T-cell (primary cell): ENCODE results near the gene PIGA. TPM values are rescaled to one million over a fixed set of nuclear protein-coding genes. Genes with fewer than 3 reads are reported as not detected.

Experiments used
- ATAC-seq, 4 experiments: fragments of 200-7000 bp in 3 of 4; fragments of 150-1000 bp in 1 of 4; cut with Tn5 transposase; replicated peaks in 1 of 4; 1 replicate in 3 of 4; 2 replicates in 1 of 4; pipeline ENCODE4 v1.10.0; 2021; ENCODE audit warnings: moderate library complexity in 3 of 4, mild to moderate bottlenecking in 2 of 4, moderate number of reproducible peaks in 1 of 4
- CTCF ChIA-PET, 2 donors: fragments of 300-600 bp; sonication (Branson Sonifier 250); formaldehyde crosslinking; loops; one replicate each; lab custom pipeline; 2022; ENCODE audit warnings: antibody characterized with exemption in 2 of 2; lab: Charles Lee
- POLR2A ChIA-PET, 2 donors: fragments of 300-600 bp; sonication (Branson Sonifier 250); formaldehyde crosslinking; loops; one replicate each; lab custom pipeline; 2022; ENCODE audit warnings: antibody characterized with exemption in 2 of 2; lab: Charles Lee
- DNase-seq, 35 experiments: peaks; one replicate each; pipeline versions ENCODE4 v3.0.0 to v3.0.0-alpha.2; 2013 to 2023
- H3K27ac ChIP-seq: one replicate; pipeline ENCODE4 v1.5.1; 2013; ENCODE audit warnings: low read length
- H3K27me3 ChIP-seq, 2 experiments: replicated peaks in 1 of 2; 1 replicate in 1 of 2; 2 replicates in 1 of 2; pipeline versions ENCODE4 v1.6.1 to v1.7.0; 2013; ENCODE audit warnings: low read length in 1 of 2, mixed read lengths in 1 of 2; ENCODE audit not compliant: control insufficient read depth in 2 of 2, insufficient read depth in 2 of 2; ENCODE audit errors: extremely low read depth in 1 of 2
- H3K36me3 ChIP-seq, 2 donors: 1 replicate in 1 of 2; 2 replicates in 1 of 2; pipeline versions ENCODE4 v1.6.1 to v1.7.0; 2013; ENCODE audit warnings: low read length in 1 of 2; ENCODE audit not compliant: control insufficient read depth in 2 of 2, insufficient read depth in 1 of 2; ENCODE audit errors: extremely low read depth in 1 of 2
- H3K4me1 ChIP-seq, 2 experiments: 1 replicate in 1 of 2; 2 replicates in 1 of 2; pipeline versions ENCODE4 v1.6.1 to v1.7.0; 2013; ENCODE audit warnings: low read length in 2 of 2, mixed read lengths in 1 of 2; ENCODE audit not compliant: insufficient read depth in 2 of 2, control insufficient read depth in 1 of 2; ENCODE audit errors: extremely low read depth in 1 of 2
- H3K4me3 ChIP-seq, 2 donors: 1 replicate in 1 of 2; 2 replicates in 1 of 2; pipeline versions ENCODE4 v1.5.1 to v1.7.0; 2013; ENCODE audit warnings: mild to moderate bottlenecking in 2 of 2, low read length in 1 of 2, moderate library complexity in 1 of 2; ENCODE audit not compliant: control insufficient read depth in 1 of 2; ENCODE audit errors: extremely low read depth in 1 of 2
- H3K9me3 ChIP-seq: 2 replicates; pipeline ENCODE4 v1.7.0; 2013
- H3K27ac Mint-ChIP-seq, 2 donors: one replicate each; pipeline ENCODE4 v1.8.0; 2020 to 2021; ENCODE audit warnings: mild to moderate bottlenecking in 2 of 2, mixed read lengths in 2 of 2
- H3K27me3 Mint-ChIP-seq, 2 donors: one replicate each; pipeline ENCODE4 v1.8.0; 2021 to 2022; ENCODE audit warnings: mixed read lengths in 2 of 2
- H3K36me3 Mint-ChIP-seq: one replicate; pipeline ENCODE4 v1.8.0; 2021; ENCODE audit warnings: mixed read lengths
- H3K4me1 Mint-ChIP-seq, 3 donors: one replicate each; pipeline ENCODE4 v1.8.0; 2020 to 2022; ENCODE audit warnings: mixed read lengths in 3 of 3, mild to moderate bottlenecking in 1 of 3
- H3K4me3 Mint-ChIP-seq, 3 donors: one replicate each; pipeline ENCODE4 v1.8.0; 2020 to 2022; ENCODE audit warnings: mild to moderate bottlenecking in 3 of 3, mixed read lengths in 3 of 3, moderate library complexity in 3 of 3
- H3K9me3 Mint-ChIP-seq, 3 donors: one replicate each; pipeline ENCODE4 v1.8.0; 2020 to 2022; ENCODE audit warnings: mixed read lengths in 3 of 3
- WGBS: methylation state at CpG from one replicate; pipeline ENCODE4 v1.1.5; 2013; ENCODE audit warnings: missing lambda C conversion rate; ENCODE audit not compliant: insufficient coverage; 5-methylcytosine and 5-hydroxymethylcytosine counted together
- total RNA-seq, 35 experiments: library from RNA in 6 of 35; stranded (reverse) in 6 of 35; fragments of 120-200 nt in 1 of 35; gene quantifications; one replicate each; pipeline versions ENCODE4 v1.2.1 to v1.2.4 and lab custom pipeline; 2013 to 2026

PIGA gene
- total RNA-seq, 5 donors from 2014 or later (not counting 1 experiment from before 2014, with no cell fraction given) = 15.9 to 95.0 (median 22.6) TPM

GRCh38 chrX:15299941-15300851, 35.1 kb downstream of the PIGA start:
- WGBS = no CpG with 5 or more reads among the region's 4 CpGs
- ChIA-PET POLR2A (interaction anchor here in 1 of 2 donors (0.6 kb wide), 1 partner anchor 462 kb away, joined by 3 read pairs; no protein-coding TSS in a partner anchor), CTCF (interaction anchor here in 1 of 2 donors (0.6 kb wide), 2 partner anchors 27 to 1771 kb away, joined by 3 to 6 read pairs; no protein-coding TSS in a partner anchor)
- no peak overlapping the region for H3K4me3 ChIP-seq
- Mint-ChIP-seq H3K4me3 (no peak overlapping the region), H3K27ac (no peak overlapping the region), H3K36me3 (no peaks in the 10 kb centered on the region), H3K4me1 (peaks cover 0 to 5% (median 3%) of the 10 kb centered on the region in 3 donors), H3K9me3 (no peaks in the 10 kb centered on the region), H3K27me3 (peaks cover 0 to 10% of the 10 kb centered on the region in 2 donors)
- no peak overlapping the region for H3K27ac ChIP-seq
- no peaks in the 10 kb centered on the region for H3K9me3 ChIP-seq
- no peaks in the 10 kb centered on the region for H3K27me3 ChIP-seq
- H3K4me1 ChIP-seq = no peaks in the 10 kb centered on the region
- no peak for ATAC-seq
- DNase-seq = peak in 1 of 35 experiments; percentile 21
- H3K36me3 ChIP-seq = no peaks in the 10 kb centered on the region

GRCh38 chrX:15298780-15299179, 36.5 kb downstream of the PIGA start:
- Mint-ChIP-seq H3K4me1 (peaks cover 0 to 5% (median 3%) of the 10 kb centered on the region in 3 donors), H3K27ac (no peak overlapping the region), H3K9me3 (no peaks in the 10 kb centered on the region), H3K4me3 (no peak overlapping the region), H3K27me3 (peaks cover 0 to 10% of the 10 kb centered on the region in 2 donors), H3K36me3 (no peaks in the 10 kb centered on the region)
- POLR2A ChIA-PET = no interaction called here
- Histone ChIP-seq H3K27me3 (no peaks in the 10 kb centered on the region), H3K9me3 (no peaks in the 10 kb centered on the region), H3K27ac (no peak overlapping the region), H3K4me3 (no peak overlapping the region), H3K4me1 (no peaks in the 10 kb centered on the region), H3K36me3 (no peaks in the 10 kb centered on the region)
- no CpG with 5 or more reads among the region's 3 CpGs for WGBS
- DNase-seq (no peak), ATAC-seq (no peak)
- CTCF ChIA-PET = no interaction called here

GRCh38 chrX:15298201-15298600, 37.1 kb downstream of the PIGA start:
- Mint-ChIP-seq H3K9me3 (no peaks in the 10 kb centered on the region), H3K36me3 (no peaks in the 10 kb centered on the region), H3K27ac (no peak overlapping the region), H3K4me3 (no peak overlapping the region), H3K27me3 (peaks cover 0 to 10% of the 10 kb centered on the region in 2 donors), H3K4me1 (peaks cover 0 to 5% (median 3%) of the 10 kb centered on the region in 3 donors)
- ChIA-PET POLR2A (no interaction called here), CTCF (no interaction called here)
- H3K9me3 ChIP-seq = no peaks in the 10 kb centered on the region
- no peaks in the 10 kb centered on the region for H3K4me1 ChIP-seq
- H3K36me3 ChIP-seq = no peaks in the 10 kb centered on the region
- DNase-seq (no peak), ATAC-seq (no peak)
- 40% methylated on average over 2 of the region's 2 CpGs for WGBS
- no peaks in the 10 kb centered on the region for H3K27me3 ChIP-seq
- no peak overlapping the region for H3K27ac ChIP-seq
- H3K4me3 ChIP-seq = no peak overlapping the region

GRCh38 chrX:15293451-15293850, 41.9 kb downstream of the PIGA start:
- ChIA-PET CTCF (no interaction called here), POLR2A (no interaction called here)
- Histone ChIP-seq H3K9me3 (no peaks in the 10 kb centered on the region), H3K27ac (no peak overlapping the region), H3K36me3 (no peaks in the 10 kb centered on the region), H3K4me3 (no peak overlapping the region), H3K4me1 (no peaks in the 10 kb centered on the region), H3K27me3 (no peaks in the 10 kb centered on the region)
- H3K27ac Mint-ChIP-seq = no peak overlapping the region
- DNase-seq (no peak), ATAC-seq (no peak)
- peaks cover 0 to 3% (median 0%) of the 10 kb centered on the region in 3 donors for H3K4me1 Mint-ChIP-seq
- no CpG with 5 or more reads among the region's 2 CpGs for WGBS
- H3K36me3 Mint-ChIP-seq = no peaks in the 10 kb centered on the region
- H3K9me3 Mint-ChIP-seq = no peaks in the 10 kb centered on the region
- H3K4me3 Mint-ChIP-seq = no peak overlapping the region
- H3K27me3 Mint-ChIP-seq = no peaks in the 10 kb centered on the region

GRCh38 chrX:15292861-15293260, 42.5 kb downstream of the PIGA start:
- H3K27me3 ChIP-seq = no peaks in the 10 kb centered on the region
- no peaks in the 10 kb centered on the region for H3K9me3 Mint-ChIP-seq
- H3K9me3 ChIP-seq = no peaks in the 10 kb centered on the region
- ChIA-PET CTCF (no interaction called here), POLR2A (no interaction called here)
- no peak overlapping the region for H3K4me3 ChIP-seq
- H3K4me1 Mint-ChIP-seq = peaks cover 0 to under 1% (median 0%) of the 10 kb centered on the region in 3 donors
- no peak for DNase-seq
- H3K4me1 ChIP-seq = no peaks in the 10 kb centered on the region
- H3K36me3 Mint-ChIP-seq = no peaks in the 10 kb centered on the region
- H3K4me3 Mint-ChIP-seq = no peak overlapping the region
- H3K36me3 ChIP-seq = no peaks in the 10 kb centered on the region
- no peaks in the 10 kb centered on the region for H3K27me3 Mint-ChIP-seq
- no peak for ATAC-seq
- no peak overlapping the region for H3K27ac ChIP-seq
- no CpG with 5 or more reads among the region's 3 CpGs for WGBS
- H3K27ac Mint-ChIP-seq = no peak overlapping the region

GRCh38 chrX:15277604-15278003, 57.7 kb downstream of the PIGA start:
- WGBS = no CpG with 5 or more reads among the region's 1 CpG
- Mint-ChIP-seq H3K36me3 (no peaks in the 10 kb centered on the region), H3K27ac (no peak overlapping the region), H3K4me3 (no peak overlapping the region), H3K9me3 (no peaks in the 10 kb centered on the region), H3K4me1 (no peaks in the 10 kb centered on the region), H3K27me3 (peaks cover 4 to 24% of the 10 kb centered on the region in 2 donors)
- H3K36me3 ChIP-seq = no peaks in the 10 kb centered on the region
- no peak overlapping the region for H3K4me3 ChIP-seq
- POLR2A ChIA-PET = no interaction called here
- H3K4me1 ChIP-seq = no peaks in the 10 kb centered on the region
- no peaks in the 10 kb centered on the region for H3K9me3 ChIP-seq
- DNase-seq (no peak), ATAC-seq (no peak)
- no peaks in the 10 kb centered on the region for H3K27me3 ChIP-seq
- H3K27ac ChIP-seq = no peak overlapping the region
- CTCF ChIA-PET = no interaction called here
